Suppressor macrophage treated with lipopolysaccharide for 1 hour (primary cell): ENCODE results near the gene CTIF.

Experiments used
- DNase-seq, 3 donors: peaks; one replicate each; pipeline ENCODE4 v3.0.0-alpha.2; 2020 to 2022

Gene CTIF

DNA sequence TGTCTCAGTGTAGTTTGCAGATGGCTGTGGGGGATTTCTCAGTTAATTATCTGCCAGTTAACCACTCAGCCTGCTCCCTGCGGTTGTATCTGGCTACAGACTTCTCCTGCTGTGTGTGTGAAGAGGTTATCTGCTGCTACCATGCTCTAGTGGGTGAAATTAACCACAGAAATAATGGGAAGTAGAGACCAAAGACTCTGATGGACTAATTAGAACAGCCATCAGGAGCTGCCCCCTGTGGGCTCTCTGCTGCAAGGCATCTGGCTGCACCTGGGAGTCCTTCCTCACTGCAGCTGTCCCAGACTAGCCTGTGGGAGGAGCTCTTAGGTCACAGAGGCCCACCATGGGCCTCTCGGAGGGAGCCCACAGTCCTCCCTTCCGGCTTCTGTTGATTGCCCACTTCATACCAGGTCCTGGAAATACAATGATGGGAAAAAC is 66.6 kb downstream of the CTIF start:
- peak in 1 of 3 donors; percentile 30 for DNase-seq

DNA sequence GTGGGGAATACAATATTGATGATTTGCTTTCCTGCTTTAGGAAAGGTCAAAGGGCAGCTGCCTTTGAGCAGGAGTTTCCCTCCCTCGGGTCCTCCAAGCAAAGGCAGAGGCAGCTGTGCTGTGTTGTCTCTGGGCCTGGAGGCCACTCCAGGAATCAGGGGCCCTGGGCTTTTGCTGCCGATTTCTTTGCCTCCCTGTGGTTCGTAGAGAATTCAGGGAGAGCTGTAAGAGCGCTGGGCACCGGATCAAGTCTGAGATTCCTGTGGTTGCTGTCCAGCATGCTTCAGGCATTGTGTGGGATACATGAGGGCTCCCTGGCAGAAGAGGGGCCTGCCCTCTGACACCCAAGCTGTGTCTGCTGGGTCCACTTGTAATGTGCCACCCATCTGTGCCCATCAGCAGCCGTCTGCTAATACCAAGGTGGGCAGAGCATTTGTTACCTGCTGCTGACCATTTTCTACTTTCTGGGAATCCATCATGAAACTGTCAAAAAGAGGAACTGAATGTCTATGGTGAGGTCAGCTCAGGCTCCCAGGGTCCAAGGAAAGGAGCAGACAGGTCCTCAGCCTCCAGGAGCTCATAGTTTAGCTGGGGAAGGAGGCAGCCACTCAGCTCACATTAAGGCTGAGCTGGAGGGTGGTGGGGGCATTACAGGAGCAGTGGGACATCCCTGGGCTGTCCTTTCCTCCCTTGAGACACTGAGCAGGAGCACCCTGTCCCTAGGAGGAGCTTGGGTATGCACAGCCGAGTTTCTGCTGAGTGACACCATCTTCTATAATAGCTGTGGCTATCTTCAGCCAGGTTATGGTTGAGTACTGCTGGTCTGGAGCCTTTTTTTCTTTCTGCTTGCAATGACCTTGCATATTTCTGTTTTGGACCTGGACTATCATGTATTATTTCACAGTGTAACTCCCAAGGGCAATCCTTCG is 68.5 kb downstream of the CTIF start:
- no peak for DNase-seq

- no peak for DNase-seq
Measured at GRCh38 chr18:48608581-48608980, 69.8 kb downstream of the CTIF start.

DNA sequence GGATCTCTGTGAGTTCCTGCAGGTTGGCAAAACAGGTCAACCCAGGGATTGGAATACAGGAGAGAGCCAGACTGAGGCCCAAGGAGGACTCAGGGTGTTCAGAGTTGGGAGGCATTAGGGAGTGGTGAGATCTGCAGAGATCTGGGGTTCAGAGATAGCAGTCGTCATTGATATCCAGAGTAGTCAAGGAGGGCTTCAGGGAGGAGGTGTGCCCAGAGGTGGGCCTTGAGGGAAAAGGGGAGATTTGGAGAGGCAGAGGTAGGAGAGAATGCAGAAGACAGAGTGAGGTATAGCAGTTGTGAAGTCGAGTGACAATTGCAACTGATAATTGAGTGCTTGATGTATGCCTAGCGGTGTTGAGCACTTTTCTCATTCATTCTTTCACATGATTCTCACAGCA is 70.3 kb downstream of the CTIF start:
- DNase-seq, result no peak

DNA sequence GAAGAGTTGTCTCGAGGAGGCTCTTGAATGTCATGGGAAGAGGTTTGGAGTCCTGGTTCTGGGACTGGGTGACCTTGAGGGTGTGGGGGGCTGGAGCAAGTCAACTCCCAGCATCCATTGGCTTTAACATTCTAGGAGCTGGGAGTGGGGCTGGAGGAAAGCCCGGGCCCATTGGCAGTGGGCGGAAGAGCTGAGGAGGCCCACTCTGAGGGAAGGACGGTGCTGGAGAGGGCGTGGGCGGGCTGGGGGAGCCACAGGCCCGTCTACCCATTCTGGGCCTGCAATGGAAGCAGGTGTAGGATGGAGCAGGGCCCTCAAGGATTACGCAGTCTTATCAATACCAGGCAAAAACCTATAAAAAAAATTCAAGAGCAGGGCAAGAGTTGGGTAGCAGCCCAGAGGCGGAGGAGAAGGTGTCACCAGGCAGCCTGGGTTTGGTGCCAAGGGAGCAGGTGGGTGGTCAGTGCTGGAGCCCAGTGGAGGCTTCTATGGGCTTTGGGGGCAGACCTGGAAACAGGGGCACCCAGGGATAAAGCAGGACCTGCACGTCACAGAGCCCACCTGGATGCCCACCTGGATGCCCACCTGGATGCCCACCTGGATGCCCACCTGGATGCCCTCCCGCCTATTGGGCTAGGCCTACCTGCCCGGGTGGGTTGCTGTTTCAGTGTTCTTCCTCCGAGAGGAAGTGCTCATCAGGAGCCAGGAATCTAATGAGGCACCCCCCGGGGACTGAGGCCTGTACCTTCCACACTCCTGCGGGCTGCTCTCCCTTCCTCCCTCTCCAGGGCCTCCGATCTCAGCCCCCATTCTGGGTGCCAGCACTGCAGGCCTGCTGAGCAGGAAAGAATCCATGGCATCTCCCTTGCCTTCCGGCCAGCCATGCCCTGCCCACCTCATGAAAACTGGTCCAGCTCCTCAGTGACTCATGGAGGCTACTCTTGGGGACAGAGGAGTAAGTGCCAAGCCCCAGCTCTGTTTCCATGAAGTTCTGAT is 71.3 kb downstream of the CTIF start:
- DNase-seq, result no peak

- no peak for DNase-seq
Measured at GRCh38 chr18:48611203-48611602, 72.4 kb downstream of the CTIF start.

GRCh38 chr18:48611785-48612480 is 73.1 kb downstream of the CTIF start:
- DNase-seq, result no peak

DNA sequence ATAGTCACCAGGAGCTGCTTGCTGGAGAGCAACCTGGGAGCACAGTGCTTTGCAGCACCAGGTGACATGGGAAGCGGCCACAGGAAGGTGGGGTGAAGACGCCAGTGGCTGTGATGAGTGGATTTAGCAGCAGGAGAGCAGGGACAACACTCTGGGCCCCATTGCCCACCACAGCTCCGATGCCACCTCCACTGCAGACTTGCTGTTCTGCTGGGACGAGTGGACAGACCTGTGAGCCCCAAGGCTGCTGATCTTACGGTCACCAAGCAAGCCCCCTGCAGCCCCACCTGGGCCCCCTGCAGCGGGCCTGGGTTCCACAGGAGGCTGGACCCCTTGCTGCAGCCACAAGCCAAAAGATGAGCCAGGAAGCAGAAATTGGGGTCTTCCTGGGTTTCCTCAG is 73.7 kb downstream of the CTIF start:
- no peak for DNase-seq

DNA sequence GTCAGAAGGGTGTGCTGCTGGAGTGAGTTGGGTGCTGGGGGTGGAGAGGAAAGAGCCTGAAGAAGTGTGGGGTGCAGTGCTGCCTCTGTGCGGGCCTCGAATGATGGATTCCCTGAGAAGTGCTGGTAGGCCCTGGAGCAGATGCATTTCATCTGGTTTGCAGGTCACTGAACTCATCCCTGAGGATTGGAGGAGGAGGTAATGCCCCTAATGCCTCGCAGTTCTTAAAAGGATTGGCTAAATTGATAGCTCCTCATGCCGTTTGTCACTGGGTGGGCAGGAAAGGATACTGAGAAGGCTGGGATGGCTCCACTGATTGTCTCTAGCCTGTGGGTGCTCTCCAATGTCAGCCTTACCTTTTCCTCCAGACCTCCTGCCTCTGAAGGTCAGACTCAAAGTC is 74.1 kb downstream of the CTIF start:
- no peak for DNase-seq

DNA sequence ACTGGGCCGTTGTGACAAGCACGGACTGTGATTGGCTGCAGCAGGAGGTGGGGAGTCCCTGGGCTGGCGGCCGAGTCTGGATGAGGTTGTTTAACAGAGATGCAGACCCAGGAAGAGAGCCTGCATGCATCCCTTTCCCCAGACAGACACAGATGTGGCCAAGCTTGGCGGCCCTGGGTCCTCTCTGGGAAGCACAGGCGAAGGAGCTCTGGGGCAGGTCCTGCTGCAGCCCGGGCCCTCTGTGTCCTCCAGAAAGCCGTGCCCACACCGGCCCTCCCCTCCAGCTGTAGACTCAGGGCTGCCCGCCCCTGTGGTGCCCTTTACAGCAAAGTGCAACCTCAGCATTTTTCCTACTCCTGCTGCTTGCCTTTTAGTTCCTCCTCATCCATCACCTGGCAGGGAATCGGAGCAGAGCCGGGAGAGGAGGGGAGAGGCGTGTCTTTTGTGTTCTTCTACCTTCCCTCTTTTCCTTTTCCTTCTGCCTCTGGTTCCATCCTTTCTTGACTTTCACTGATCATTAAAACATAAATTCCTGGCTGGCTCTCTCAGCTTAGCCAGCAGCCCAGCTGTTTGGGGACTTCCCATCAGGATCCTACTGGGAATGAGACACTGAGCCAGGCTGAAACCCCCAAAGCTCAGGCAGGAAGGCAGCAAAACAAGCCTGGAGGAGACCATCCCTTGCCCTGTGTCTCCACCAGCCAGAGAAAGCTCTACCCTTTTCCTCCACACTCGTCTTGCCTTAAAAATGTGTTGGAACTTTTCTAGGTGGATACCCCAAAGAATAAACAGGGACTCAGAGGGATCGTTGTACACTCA is 75.0 kb downstream of the CTIF start:
- no peak for DNase-seq

GRCh38 chr18:48615566-48616401 is 77.0 kb downstream of the CTIF start:
- no peak for DNase-seq

DNA sequence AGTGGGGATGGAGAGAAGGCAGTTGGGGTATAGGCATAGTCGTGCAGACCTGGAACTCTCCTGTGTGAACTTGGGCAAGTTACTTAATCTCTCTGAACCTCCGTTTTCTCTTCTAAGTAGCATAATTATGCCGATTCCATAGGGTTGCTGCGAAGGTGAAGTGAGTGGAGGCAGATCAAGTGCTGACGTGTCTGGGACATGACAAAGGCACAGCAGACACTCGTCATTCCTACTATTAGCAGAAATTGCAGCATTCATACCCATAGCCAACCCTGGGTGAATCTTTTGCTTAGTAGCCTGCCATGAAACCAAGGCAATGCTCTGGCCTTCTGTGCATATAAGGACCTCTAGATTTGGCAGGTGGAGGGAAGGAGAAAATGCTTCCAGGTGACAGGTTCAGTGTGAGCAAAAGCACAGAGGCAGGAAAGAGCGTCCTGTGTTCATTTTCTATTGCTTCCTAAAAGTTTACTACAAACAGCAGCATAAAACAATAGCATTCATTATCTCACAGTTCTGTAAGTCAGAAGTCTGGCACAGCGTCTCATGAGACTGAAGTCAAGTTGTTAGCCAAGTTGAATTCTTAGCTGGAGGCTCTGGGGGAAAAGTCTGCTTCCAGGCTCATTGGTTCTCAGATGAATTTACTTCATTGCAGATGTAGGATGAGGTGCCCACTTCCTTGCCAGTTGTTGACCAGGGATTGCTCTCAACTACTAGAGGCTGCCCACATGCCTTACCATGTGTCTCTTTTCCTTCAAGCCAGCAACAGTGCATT is 77.8 kb downstream of the CTIF start:
- DNase-seq, result no peak

GRCh38 chr18:48617844-48618497 is 79.1 kb downstream of the CTIF start:
- no peak for DNase-seq

GRCh38 chr18:48619016-48619415 is 80.2 kb downstream of the CTIF start:
- DNase-seq, result no peak

DNA sequence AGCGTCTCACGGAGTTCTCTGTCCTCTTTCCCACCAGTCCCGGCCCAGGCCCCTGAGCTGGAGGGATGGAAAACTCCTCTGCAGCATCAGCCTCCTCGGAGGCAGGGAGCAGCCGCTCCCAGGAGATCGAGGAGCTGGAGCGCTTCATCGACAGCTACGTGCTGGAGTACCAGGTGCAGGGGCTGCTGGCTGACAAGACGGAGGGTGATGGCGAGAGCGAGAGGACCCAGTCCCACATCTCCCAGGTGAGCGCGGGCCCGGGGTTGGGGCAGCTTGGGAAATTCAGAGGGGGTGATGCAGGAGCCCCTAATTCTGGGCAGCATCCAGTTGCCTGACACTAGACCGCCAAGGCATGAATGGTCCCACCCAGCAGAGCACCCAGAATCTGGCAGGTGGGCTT is 80.7 kb downstream of the CTIF start:
- no peak for DNase-seq

- DNase-seq, result no peak
Measured at GRCh38 chr18:48620071-48620470, 81.2 kb downstream of the CTIF start.

DNA sequence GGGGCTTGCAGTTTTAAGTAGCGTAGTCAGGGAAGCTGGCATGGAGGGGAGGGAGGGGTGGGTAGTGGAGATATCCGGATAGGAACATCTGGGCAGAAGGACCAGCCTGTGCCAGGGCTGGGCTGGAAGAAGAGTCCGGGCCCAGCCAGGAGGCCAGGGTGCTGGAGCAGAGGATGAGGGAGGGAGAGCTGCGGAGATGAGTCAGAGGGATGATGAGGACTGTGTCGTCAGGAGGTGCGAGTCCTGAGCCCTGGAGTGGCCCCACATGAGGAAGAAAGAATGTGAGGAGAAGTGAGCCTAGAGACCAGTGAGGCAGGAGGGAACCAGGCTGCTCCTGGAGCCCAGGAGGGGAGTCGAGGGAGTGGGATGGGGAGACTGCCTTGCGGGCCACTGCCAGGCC is 82.4 kb downstream of the CTIF start:
- DNase-seq, result no peak

- no peak for DNase-seq
Measured at GRCh38 chr18:48621815-48622555, 83.2 kb downstream of the CTIF start.

- no peak for DNase-seq
Measured at GRCh38 chr18:48622911-48623431, 84.1 kb downstream of the CTIF start.
